ENCODE measurements around the gene EIF4E2.
"Not testable (repeated sequence)": the region's sequence is repeated elsewhere in the genome, so short reads cannot be mapped to it uniquely, and the experiment has no call there.

Gene EIF4E2

DNA sequence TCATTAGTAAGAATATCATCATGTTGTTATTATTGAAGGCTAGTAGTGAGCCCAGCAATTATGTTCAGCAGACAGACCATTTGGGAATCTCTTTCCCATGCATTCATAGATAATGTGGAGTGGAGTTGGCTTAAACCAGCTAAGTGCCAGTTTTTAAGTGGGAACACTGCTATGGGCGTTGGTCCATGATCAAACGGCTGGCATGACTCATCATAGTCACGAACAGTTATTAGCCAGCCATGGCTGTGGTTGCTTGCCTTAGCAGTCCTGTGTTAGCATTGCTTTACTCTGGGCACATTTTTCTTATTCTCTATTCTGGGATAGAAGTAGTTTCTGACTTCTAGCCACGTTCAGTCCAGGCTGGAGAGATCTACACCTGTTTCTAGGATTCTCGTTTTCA lies 17.7 kb downstream of the EIF4E2 start:
- DNase-seq (ENCODE audit: low read depth): no peak

DNA sequence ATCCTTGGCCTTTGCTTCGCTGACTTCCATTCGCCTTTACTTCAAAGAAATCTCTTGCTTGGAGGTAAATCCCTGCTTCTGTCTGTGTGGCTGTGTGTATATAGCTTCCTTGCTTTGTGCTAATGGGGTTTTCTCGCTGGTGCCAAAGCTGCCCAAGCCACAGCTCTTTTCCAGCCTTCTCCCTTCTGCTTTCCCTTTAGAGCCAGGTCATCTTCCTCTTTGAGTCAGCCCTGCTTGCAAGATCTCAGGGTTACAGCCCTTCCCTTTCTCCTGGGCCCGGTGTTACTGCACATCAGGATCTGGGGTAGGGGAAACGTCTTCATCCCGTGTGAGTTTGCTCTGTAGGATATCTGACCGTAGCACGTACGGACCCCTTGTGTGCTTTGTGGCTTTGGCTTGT lies 19.1 kb downstream of the EIF4E2 start:
- no peak for DNase-seq (ENCODE audit: low read depth)

DNA sequence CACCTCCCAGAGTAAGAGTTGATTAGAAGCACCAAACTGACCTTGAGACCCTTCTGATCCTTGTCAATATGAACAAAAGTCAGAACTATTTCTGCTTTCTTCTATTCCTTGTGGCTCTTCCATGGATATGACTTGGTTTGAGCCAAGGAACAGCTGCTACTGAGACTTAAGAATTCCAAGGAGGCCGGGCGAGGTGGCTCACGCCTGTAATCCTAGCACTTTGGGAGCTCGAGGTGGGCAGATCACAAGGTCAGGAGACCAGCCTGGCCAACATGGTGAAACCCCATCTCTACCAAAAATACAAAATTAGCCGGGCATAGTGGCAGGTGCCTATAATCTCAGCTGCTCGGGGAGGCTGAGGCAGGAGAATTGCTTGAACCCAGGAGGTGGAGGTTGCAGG lies 20.0 kb downstream of the EIF4E2 start:
- DNase-seq (ENCODE audit: low read depth): not testable (repeated sequence)

DNA sequence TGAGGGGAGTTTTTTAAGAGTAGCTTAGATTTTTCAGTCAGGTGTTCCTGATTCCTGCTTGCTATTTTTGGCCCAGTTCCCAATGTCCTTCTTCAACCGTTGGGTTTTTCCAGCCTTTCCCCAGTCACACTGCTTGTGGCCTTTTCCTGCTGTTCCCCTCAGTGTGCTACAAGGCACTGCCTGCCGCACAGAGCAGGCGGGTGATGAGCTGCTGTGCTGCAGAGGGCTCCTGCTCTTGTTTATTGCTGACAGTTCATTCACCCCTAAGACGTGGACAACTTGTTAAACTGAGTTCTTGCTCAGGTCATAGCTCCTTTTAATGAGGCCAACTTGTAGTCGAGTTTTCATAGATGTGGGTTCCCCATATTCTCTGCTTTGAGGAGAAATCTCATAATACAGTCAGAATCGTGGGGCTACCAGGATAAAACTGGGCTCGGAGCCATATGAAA lies 20.6 kb downstream of the EIF4E2 start:
- no peak for DNase-seq (ENCODE audit: low read depth)

- DNase-seq (ENCODE audit: low read depth): no peak
Measured at GRCh38 chr2:232573042-232573441, 22.6 kb downstream of the EIF4E2 start.

GRCh38 chr2:232573771-232574435 lies 23.4 kb downstream of the EIF4E2 start:
- DNase-seq (ENCODE audit: low read depth): no peak

- no peak for DNase-seq (ENCODE audit: low read depth)
Measured at GRCh38 chr2:232574674-232575403, 24.4 kb downstream of the EIF4E2 start.

DNA sequence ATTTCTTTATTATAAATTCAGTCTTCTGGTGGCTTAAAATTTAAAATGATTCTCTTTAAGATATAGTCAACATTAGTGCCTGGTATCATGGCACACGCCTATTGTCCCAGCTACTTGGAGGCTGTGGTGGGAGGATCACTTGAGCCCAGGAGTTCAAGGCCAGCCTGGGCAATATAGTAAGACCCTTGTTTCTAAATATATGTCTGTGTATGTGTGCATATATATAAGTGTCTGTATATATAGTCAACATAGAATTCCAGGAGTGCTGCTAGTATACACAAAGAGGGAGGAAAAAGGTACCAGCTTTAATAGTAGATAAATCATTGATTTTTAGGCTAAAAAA lies 24.9 kb downstream of the EIF4E2 start:
- no peak for DNase-seq (ENCODE audit: low read depth)

- DNase-seq (ENCODE audit: low read depth): no peak
Measured at GRCh38 chr2:232576995-232577394, 26.5 kb downstream of the EIF4E2 start.

- no peak for DNase-seq (ENCODE audit: low read depth)
Measured at GRCh38 chr2:232577841-232578240, 27.4 kb downstream of the EIF4E2 start.

DNA sequence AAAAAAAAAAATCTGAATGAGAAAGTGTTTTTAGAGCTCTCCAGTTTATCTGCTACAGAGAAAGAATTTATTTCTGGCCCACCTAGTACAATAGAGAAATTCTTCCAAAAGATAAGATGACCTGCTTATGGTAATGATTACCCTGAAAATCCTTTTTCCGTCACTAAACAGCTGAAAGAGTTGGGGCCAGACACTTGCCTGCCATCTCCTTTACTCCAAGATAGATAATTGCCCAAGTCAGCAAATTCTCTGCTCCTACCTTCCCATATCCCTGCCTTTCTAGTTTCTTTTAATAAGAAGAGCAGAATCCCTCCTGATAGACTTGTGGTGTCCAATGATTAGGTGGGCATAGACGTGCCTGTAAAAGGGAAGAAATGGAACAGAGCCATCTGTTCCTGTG lies 28.1 kb downstream of the EIF4E2 start:
- DNase-seq (ENCODE audit: low read depth): no peak

GRCh38 chr2:232580648-232580981 lies 30.1 kb downstream of the EIF4E2 start:
- no peak for DNase-seq (ENCODE audit: low read depth)

GRCh38 chr2:232581725-232582124 lies 31.2 kb downstream of the EIF4E2 start:
- no peak for DNase-seq (ENCODE audit: low read depth)

DNA sequence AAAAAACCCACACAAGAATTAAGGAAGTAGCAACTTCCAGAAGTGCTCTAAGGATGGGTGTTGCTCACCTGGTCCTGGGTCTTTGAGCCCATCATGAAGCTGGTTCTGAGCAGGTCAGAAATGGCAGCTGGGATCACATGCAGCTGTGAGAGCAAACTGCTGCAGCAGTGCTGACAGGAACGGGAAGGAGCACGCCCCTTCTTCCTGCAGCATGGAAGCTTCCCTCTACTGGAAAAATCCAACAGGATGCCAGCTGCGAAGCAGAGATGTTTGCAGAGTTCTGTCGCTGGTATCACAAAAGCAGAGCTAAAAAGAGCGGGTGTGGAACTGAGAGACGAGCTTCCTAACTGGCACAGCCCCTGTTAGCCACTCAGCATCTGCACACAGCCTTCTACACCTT lies 33.7 kb downstream of the EIF4E2 start:
- DNase-seq (ENCODE audit: low read depth): no peak

- DNase-seq (ENCODE audit: low read depth): no peak
Measured at GRCh38 chr2:232586943-232587505, 36.5 kb downstream of the EIF4E2 start.

GRCh38 chr2:232587512-232587911 lies 37.0 kb downstream of the EIF4E2 start:
- DNase-seq (ENCODE audit: low read depth): no peak

GRCh38 chr2:232588031-232588430 lies 37.5 kb downstream of the EIF4E2 start:
- no peak for DNase-seq (ENCODE audit: low read depth)

GRCh38 chr2:232588680-232589585 lies 38.4 kb downstream of the EIF4E2 start:
- no peak for DNase-seq (ENCODE audit: low read depth)

GRCh38 chr2:232592772-232593395 lies 42.4 kb downstream of the EIF4E2 start:
- no peak for DNase-seq (ENCODE audit: low read depth)

DNA sequence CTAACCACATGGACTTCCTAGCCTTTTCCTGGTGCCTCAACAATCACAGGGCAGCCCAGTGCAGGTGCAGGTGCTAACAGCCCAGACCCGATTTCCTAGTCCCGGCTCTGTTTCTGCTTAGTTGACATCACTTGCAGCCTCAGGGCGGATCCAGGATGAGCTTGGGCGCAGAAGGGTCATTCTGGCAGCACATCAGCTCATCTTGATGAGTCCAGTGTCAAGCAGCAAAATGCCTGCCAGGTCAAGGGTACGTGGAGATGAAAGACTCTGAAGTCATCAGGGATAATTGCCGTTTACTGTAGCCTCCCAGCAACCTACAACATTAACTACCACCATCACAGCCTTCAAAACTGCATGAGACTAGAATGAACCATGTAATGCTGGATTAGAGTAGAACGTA lies 43.5 kb downstream of the EIF4E2 start:
- no peak for DNase-seq (ENCODE audit: low read depth)

DNA sequence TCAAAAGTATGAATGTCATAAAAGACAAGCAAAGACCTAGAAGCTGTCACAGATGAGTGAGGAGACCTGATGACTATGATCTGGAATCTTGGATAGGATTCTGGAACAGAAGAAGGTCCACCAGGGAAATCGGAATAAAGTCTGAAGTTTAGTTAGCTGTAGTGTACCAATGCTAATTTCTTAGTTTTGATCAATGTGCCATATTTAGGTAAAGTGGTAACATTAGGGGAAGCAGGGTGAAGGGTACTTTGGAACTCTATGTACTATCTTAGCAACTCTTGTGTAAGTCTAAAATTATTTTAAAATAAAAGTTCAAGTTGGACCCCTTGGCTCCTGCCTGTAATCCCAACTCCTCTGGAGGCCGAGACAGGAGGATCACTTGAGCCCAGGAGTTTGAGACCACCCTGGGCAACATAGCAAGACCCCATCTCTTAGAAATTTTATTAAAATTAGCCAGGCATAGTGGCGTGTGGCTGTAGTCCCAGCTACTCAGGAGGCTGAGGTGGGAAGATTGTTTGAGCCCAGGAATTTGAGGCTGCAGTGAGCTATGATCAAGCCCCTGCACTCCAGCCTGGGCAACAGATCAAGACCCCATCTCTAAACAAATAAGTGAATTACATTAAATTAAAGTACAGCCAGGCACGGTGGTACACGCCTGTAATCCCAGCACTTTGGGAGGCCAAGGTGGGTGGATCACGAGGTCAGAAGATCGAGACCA lies 47.0 kb downstream of the EIF4E2 start:
- DNase-seq (ENCODE audit: low read depth): no peak

GRCh38 chr2:232598293-232598692 lies 47.8 kb downstream of the EIF4E2 start:
- DNase-seq (ENCODE audit: low read depth): no peak

Data from stimulated activated CD8-positive, alpha-beta memory T cell treated with anti-CD3 and anti-CD28 coated beads, Interleukin-12 subunit alpha, Interleukin-12 subunit beta, amount 100 ng/mL, for 4 hours (primary cell).